ENCODE results near the gene METRN.

The METRN gene

DNA sequence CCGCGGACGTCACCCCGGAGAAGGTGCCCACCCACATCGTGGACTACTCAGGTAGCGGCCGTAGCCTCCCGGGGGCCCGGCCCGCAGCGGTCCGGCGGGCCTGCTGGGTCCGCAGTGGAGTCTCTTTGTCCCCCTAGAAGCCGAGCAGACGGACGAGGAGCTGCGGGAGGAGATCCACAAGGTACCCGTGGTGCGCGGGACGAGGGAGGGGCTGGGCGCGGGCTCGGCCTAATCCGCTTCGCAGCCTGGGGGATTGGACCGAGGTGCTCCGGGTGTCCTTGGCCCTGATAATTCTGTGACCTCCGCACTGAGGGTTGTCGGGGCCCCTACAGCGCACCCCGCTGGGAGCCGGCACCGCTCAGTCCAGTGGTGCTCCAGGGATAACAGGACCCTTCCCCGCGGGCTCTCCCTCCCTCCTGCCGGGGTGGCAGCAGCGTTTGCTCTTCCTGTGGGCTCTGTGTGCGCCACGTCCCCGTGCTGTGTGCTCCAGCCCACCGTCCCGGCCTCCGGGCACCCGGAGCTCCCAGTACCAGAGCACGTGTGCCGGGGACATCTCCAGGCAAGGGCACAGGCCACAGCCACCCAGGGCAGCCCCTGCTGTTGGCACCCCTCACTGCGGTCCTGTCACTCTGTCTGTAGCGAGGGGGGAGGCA is 46.3 kb upstream of the METRN start:
- Histone ChIP-seq H3K9me3 (ENCODE audit: control insufficient read depth, insufficient read depth, low read depth, low read length) (no peaks in the 10 kb centered on the region), H3K36me3 (ENCODE audit: control insufficient read depth in 2 of 2, insufficient read depth in 1 of 2, low read length in 2 of 2) (peaks cover 0 to 62% of the 10 kb centered on the region in 2 experiments; a peak in 1 of 3 replicates), H3K4me3 (ENCODE audit: low read depth, low read length) (peak overlapping the region; percentile 90), H3K4me1 (ENCODE audit: control insufficient read depth, insufficient read depth, low read length) (no peaks in the 10 kb centered on the region), H3K27ac (ENCODE audit: extremely low read depth, low read depth, low read length) (peak overlapping the region; percentile 92)
- ChIA-PET POLR2A (interaction anchor here (1.1 to 6.7 kb wide), 3 partner anchors 8 to 16 kb away, joined by 4 to 57 read pairs (median 10); partner anchors contain the start of genes JMJD8, RHBDL1 and STUB1), CTCF (interaction anchor here (0.6 to 1.8 kb wide), 5 partner anchors 10 to 21 kb away, joined by 3 to 7 read pairs (median 4); no protein-coding TSS in a partner anchor)
- peak; percentile 49; the same call in 1 of the 2 replicates for TF ChIP-seq ZNF600 (tag by site-specific recombination; IDR thresholded peaks at IDR 0.05)
- TF ChIP-seq REPIN1 (tag by site-specific recombination; IDR thresholded peaks at IDR 0.05; ENCODE audit: low read depth) = no peak
- TF ChIP-seq, protein P1, sequence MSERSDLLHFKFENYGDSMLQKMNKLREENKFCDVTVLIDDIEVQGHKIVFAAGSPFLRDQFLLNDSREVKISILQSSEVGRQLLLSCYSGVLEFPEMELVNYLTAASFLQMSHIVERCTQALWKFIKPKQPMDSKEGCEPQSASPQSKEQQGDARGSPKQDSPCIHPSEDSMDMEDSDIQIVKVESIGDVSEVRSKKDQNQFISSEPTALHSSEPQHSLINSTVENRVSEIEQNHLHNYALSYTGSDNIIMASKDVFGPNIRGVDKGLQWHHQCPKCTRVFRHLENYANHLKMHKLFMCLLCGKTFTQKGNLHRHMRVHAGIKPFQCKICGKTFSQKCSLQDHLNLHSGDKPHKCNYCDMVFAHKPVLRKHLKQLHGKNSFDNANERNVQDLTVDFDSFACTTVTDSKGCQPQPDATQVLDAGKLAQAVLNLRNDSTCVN (tag by site-specific recombination; optimal IDR thresholded peaks at IDR 0.05) = peak; percentile 55
- TF ChIP-seq RBAK (tag by site-specific recombination; IDR thresholded peaks at IDR 0.05) = no peak
- no peak for TF ChIP-seq GLI4 (tag by site-specific recombination; IDR thresholded peaks at IDR 0.05)
- peak; percentile 19; the same call in 1 of the 2 replicates for TF ChIP-seq PRDM10 (tag by site-specific recombination; IDR thresholded peaks at IDR 0.05)
- TF ChIP-seq ZBTB17 (tag by site-specific recombination; IDR thresholded peaks at IDR 0.05) = peak; percentile 38
- TF ChIP-seq ZBTB11 (tag by site-specific recombination; conservative IDR thresholded peaks at IDR 0.05; ENCODE audit: low read depth) = peak; percentile 21; the same call in 1 of the 2 replicates
- TF ChIP-seq ZBTB20 (tag by site-specific recombination; IDR thresholded peaks at IDR 0.05) = no peak; the same call in 1 of the 2 replicates
- TF ChIP-seq GLIS1 (tag by site-specific recombination; IDR thresholded peaks at IDR 0.05) = peak; percentile 10; the same call in 1 of the 2 replicates
- peak; percentile 65 for TF ChIP-seq HIC1 (tag by site-specific recombination; IDR thresholded peaks at IDR 0.05)
- TF ChIP-seq ZBTB7A (tag by site-specific recombination; IDR thresholded peaks at IDR 0.05; ENCODE audit: low read depth) = 0 out of 2 replicates have a peak, but pooled peaks have one; percentile 10
- TF ChIP-seq ZNF341 (tag by site-specific recombination; IDR thresholded peaks at IDR 0.05; ENCODE audit: low read depth) = peak; percentile 59; the same call in 1 of the 2 replicates
- peak; percentile 37; the same call in 1 of the 2 replicates for TF ChIP-seq ZNF76 (tag by site-specific recombination; IDR thresholded peaks at IDR 0.05; ENCODE audit: borderline replicate concordance, low read depth)
- peak; percentile 96 for TF ChIP-seq ZIC2 (tag by site-specific recombination; IDR thresholded peaks at IDR 0.05)
- no peak for TF ChIP-seq ZNF23 (tag by site-specific recombination; IDR thresholded peaks at IDR 0.05; ENCODE audit: borderline replicate concordance)

Data from HEK293 (cell line).